Esophagus muscularis mucosa (tissue), 4 donors: ENCODE results near the gene FAM151B. TPM values are rescaled to one million over a fixed set of nuclear protein-coding genes. Genes with fewer than 3 reads are reported as not detected.

Source experiments
- DNase-seq: peaks from one replicate; pipeline ENCODE4 v3.0.0-alpha.2; 2017; ENCODE audit errors: extremely low spot score
- H3K27ac ChIP-seq, 4 donors: fragments of 200-600 bp; sonication (generic); replicated peaks in 1 of 4; 1 replicate in 3 of 4; 2 replicates in 1 of 4; pipeline ENCODE4 v1.5.1; 2016 to 2019; ENCODE audit warnings: mild to moderate bottlenecking in 1 of 4
- H3K27me3 ChIP-seq, 4 donors: fragments of 200-600 bp; sonication (generic); one replicate each; pipeline versions ENCODE4 v1.5.1 to v1.6.0; 2016 to 2019
- H3K36me3 ChIP-seq, 4 donors: fragments of 200-600 bp; sonication (generic); one replicate each; pipeline ENCODE4 v1.5.1; 2016 to 2019
- H3K4me1 ChIP-seq, 4 donors: fragments of 200-600 bp; sonication (generic); one replicate each; pipeline ENCODE4 v1.5.1; 2016 to 2019
- H3K4me3 ChIP-seq, 4 donors: fragments of 200-600 bp; sonication (generic); 1 replicate in 2 of 4; 2 replicates in 2 of 4; pipeline ENCODE4 v1.5.1; 2016 to 2019; ENCODE audit warnings: mild to moderate bottlenecking in 4 of 4, moderate library complexity in 1 of 4
- H3K9me3 ChIP-seq, 4 donors: fragments of 200-600 bp; sonication (generic); 1 replicate in 3 of 4; 2 replicates in 1 of 4; pipeline ENCODE4 v1.5.1; 2016 to 2019
- CTCF ChIP-seq, 3 experiments: fragments of 200-600 bp in 2 of 3; fragments of 450-650 bp in 1 of 3; sonication (generic) in 2 of 3; IDR thresholded peaks; one replicate each; pipeline ENCODE4 v1.5.1; 2017 to 2019; ENCODE audit warnings: antibody characterized with exemption in 3 of 3, mild to moderate bottlenecking in 2 of 3, moderate library complexity in 1 of 3
- EP300 ChIP-seq: sonication (generic); formaldehyde crosslinking; IDR thresholded peaks from one replicate; pipeline ENCODE4 v1.6.1; 2017; ENCODE audit warnings: antibody characterized with exemption
- POLR2A ChIP-seq: fragments of 450-650 bp; IDR thresholded peaks from one replicate; pipeline ENCODE4 v1.6.1; 2017; ENCODE audit warnings: antibody characterized with exemption, moderate library complexity, mild to moderate bottlenecking, low read depth
- POLR2AphosphoS5 ChIP-seq, 2 donors: sonication (generic); formaldehyde crosslinking; IDR thresholded peaks; one replicate each; pipeline ENCODE4 v1.6.1; 2017; ENCODE audit warnings: antibody characterized with exemption in 2 of 2
- WGBS: methylation state at CpG from one replicate; pipeline ENCODE4 v1.1.5; 2018; 5-methylcytosine and 5-hydroxymethylcytosine counted together
- intact Hi-C: fragments of 100-400 bp; cut with DNase I; formaldehyde crosslinking; loops from one replicate; pipeline ENCODE4 v1.15.1; 2023
- total RNA-seq, 4 donors: library from RNA; depleted of rRNA; stranded (reverse); fragments of >200 nt; gene quantifications; one replicate each; pipeline versions ENCODE4 v1.1.0 to v1.2.1, GENCODE V29; 2016

The FAM151B gene
- total RNA-seq, 4 donors from 2014 or later = 1.6 to 2.6 (median 2.2) TPM

- Histone ChIP-seq H3K4me1 (peaks cover 7 to 18% (median 17%) of the 10 kb centered on the region in 4 donors), H3K27me3 (peaks cover 0 to 62% (median 19%) of the 10 kb centered on the region in 4 donors), H3K36me3 (no peaks in the 10 kb centered on the region), H3K9me3 (no peaks in the 10 kb centered on the region), H3K4me3 (no peak overlapping the region), H3K27ac (no peak overlapping the region)
- TF ChIP-seq EP300 (no peak), POLR2A (no peak), CTCF (IDR thresholded peaks at IDR 0.05) (no peak), POLR2AphosphoS5 (IDR thresholded peaks at IDR 0.05) (no peak)
- no peak for DNase-seq
- intact Hi-C loops = no loop called here
- WGBS = 40% methylated on average over 5 of the region's 6 CpGs
These were observed 80.4 kb downstream of the FAM151B start for GRCh38 chr5:80568251-80568650.

- TF ChIP-seq EP300 (no peak), POLR2A (no peak), CTCF (IDR thresholded peaks at IDR 0.05) (no peak), POLR2AphosphoS5 (IDR thresholded peaks at IDR 0.05) (no peak)
- intact Hi-C loops = no loop called here
- no peaks in the 10 kb centered on the region for H3K36me3 ChIP-seq
- no peak overlapping the region for H3K27ac ChIP-seq
- H3K4me1 ChIP-seq = peaks cover 7 to 18% (median 17%) of the 10 kb centered on the region in 4 donors
- WGBS = 1% methylated on average over 24 of the region's 89 CpGs
- H3K4me3 ChIP-seq = peak overlapping the region; percentile 34 to 44 (median 39)
- DNase-seq = no peak
- H3K27me3 ChIP-seq = peaks cover 0 to 71% (median 19%) of the 10 kb centered on the region in 4 donors
- H3K9me3 ChIP-seq = no peaks in the 10 kb centered on the region
These were observed 81.4 kb downstream of the FAM151B start for GRCh38 chr5:80569086-80569960.

GRCh38 chr5:80569961-80570786, 82.3 kb downstream of the FAM151B start, which contains the start of gene ANKRD34B:
Gene ANKRD34B, minus strand, starts transcription at chr5:80570280. Its CDS starts 10,261 bp downstream, at chr5:80560019.
- H3K4me3 ChIP-seq = peak within 1 kb of the TSS; percentile 34 to 44 (median 39)
- intact Hi-C loops = no loop called here
- 5% methylated on average over 25 of the region's 73 CpGs for WGBS
- H3K27me3 ChIP-seq = peaks cover 0 to 75% (median 19%) of the 10 kb centered on the region in 4 donors
- peaks cover 7 to 18% (median 17%) of the 10 kb centered on the region in 4 donors for H3K4me1 ChIP-seq
- H3K36me3 ChIP-seq = no peaks in the 10 kb centered on the region
- DNase-seq = no peak
- no peak within 1 kb of the TSS for H3K27ac ChIP-seq
- TF ChIP-seq EP300 (no peak), POLR2A (no peak), POLR2AphosphoS5 (IDR thresholded peaks at IDR 0.05) (no peak), CTCF (IDR thresholded peaks at IDR 0.05) (no peak)
- H3K9me3 ChIP-seq = no peaks in the 10 kb centered on the region

GRCh38 chr5:80573062-80573461, 85.2 kb downstream of the FAM151B start:
- intact Hi-C loops = no loop called here
- Histone ChIP-seq H3K27ac (no peak overlapping the region), H3K9me3 (no peaks in the 10 kb centered on the region), H3K4me1 (peaks cover 7 to 18% (median 17%) of the 10 kb centered on the region in 4 donors), H3K27me3 (peaks cover 0 to 62% (median 19%) of the 10 kb centered on the region in 4 donors), H3K36me3 (no peaks in the 10 kb centered on the region), H3K4me3 (no peak overlapping the region)
- WGBS = 83% methylated on average over 3 of the region's 3 CpGs
- DNase-seq = peak; percentile 88
- TF ChIP-seq CTCF (IDR thresholded peaks at IDR 0.05) = no peak
- no peak for TF ChIP-seq EP300
- TF ChIP-seq POLR2A = no peak
- no peak for TF ChIP-seq POLR2AphosphoS5 (IDR thresholded peaks at IDR 0.05)
